ENCODE data around the gene WFDC9. TPM values are rescaled to one million over a fixed set of nuclear protein-coding genes. Genes with fewer than 3 reads are reported as not detected.
A peak's percentile ranks its signal among the peaks of the same experiment; 100 is the strongest.
"Not testable (repeated sequence)": the region's sequence is repeated elsewhere in the genome, so short reads cannot be mapped to it uniquely, and the experiment has no call there.

The WFDC9 gene
- not detected in 2 replicates for total RNA-seq

GRCh38 chr20:45631184-45631583, at the start of gene WFDC9:
Gene WFDC9, minus strand, starts transcription at chr20:45631284. Its CDS starts 21,103 bp downstream, at chr20:45610181.
- no peak for DNase-seq (ENCODE audit: low read depth)

GRCh38 chr20:45679650-45680049, 48.6 kb upstream of the WFDC9 start:
- no peak for DNase-seq (ENCODE audit: low read depth)

DNA sequence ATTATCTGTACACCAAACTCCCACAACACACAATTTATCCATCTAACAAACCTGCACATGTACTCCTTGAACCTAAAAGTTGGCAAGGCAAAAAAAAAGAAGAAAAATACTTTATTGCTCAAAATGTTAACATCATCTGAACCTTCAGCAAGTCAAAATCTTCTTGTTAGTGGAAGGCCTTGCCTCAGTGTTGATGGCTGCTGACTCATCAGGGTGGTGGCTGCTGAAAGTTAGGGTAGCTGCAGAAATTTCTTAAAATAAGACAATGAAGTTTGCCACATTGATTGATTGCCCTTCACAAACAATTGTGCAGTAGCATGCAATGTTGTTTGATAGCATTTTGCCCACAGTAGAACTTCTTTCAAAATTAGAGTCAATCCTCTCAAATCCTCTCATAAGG, 41.7 kb upstream of the WFDC9 start:
- no peak for DNase-seq (ENCODE audit: low read depth)

DNA sequence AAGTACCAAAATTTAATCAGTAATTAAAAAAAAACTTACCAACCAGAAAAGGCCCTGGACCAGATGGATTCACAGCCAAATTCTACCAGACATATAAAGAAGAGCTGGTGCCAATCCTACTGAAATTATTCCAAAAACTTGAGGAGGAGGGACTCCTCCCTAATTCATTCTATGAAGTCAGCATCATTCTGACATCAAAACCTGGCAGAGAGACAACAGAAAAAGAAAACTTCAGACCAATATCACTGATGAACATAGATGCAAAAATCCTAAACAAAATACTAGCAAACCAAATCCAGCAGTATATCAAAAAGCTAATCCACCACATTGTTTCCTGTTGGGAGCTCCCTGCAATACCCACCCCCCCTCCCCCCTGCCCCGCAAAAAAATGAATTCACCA, 39.1 kb upstream of the WFDC9 start, which contains the start of gene WFDC11:
Gene WFDC11, minus strand, starts transcription at position 101 of the 400 bp plus-strand sequence. CDS start 19,639 bp downstream, outside the sequence.
- no peak for DNase-seq (ENCODE audit: low read depth)

- not testable (repeated sequence) for DNase-seq (ENCODE audit: low read depth)
Observed at GRCh38 chr20:45657038-45657437, 26.0 kb upstream of the WFDC9 start.

- DNase-seq (ENCODE audit: low read depth): not testable (repeated sequence)
Observed at GRCh38 chr20:45651726-45652125, 20.6 kb upstream of the WFDC9 start.

GRCh38 chr20:45649312-45649863, 18.3 kb upstream of the WFDC9 start:
- DNase-seq (ENCODE audit: low read depth): no peak

GRCh38 chr20:45647441-45648050, 16.5 kb upstream of the WFDC9 start:
- no peak for DNase-seq (ENCODE audit: low read depth)

GRCh38 chr20:45646875-45647274, 15.8 kb upstream of the WFDC9 start:
- no peak for DNase-seq (ENCODE audit: low read depth)

- DNase-seq (ENCODE audit: low read depth): not testable (repeated sequence)
Observed at GRCh38 chr20:45645869-45646268, 14.8 kb upstream of the WFDC9 start.

- not testable (repeated sequence) for DNase-seq (ENCODE audit: low read depth)
Observed at GRCh38 chr20:45641076-45641475, 10.0 kb upstream of the WFDC9 start.

GRCh38 chr20:45639687-45640086, 8.6 kb upstream of the WFDC9 start:
- DNase-seq (ENCODE audit: low read depth): no peak

DNA sequence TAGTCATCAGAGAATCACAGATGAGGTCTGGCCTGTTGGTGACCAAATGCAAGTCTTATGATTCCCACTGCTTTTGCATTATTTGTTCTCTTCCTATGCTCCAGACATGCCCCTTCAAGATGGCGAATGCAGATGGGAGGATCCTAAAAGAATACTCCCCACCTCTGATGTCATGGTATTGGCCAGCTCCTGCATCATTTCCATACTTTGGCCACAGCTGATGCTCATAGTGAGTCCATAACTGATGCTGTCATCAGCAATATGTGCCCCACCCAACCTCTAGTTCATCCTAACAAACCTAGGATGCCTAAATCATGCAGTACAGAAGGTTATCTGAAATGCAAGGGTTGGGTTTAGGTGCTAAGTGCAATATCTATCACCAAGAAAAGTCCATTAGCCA, 5.4 kb upstream of the WFDC9 start:
- DNase-seq (ENCODE audit: low read depth): no peak

- no peak for DNase-seq (ENCODE audit: low read depth)
Observed at GRCh38 chr20:45630371-45630770, 713 bp downstream of the WFDC9 start.

DNA sequence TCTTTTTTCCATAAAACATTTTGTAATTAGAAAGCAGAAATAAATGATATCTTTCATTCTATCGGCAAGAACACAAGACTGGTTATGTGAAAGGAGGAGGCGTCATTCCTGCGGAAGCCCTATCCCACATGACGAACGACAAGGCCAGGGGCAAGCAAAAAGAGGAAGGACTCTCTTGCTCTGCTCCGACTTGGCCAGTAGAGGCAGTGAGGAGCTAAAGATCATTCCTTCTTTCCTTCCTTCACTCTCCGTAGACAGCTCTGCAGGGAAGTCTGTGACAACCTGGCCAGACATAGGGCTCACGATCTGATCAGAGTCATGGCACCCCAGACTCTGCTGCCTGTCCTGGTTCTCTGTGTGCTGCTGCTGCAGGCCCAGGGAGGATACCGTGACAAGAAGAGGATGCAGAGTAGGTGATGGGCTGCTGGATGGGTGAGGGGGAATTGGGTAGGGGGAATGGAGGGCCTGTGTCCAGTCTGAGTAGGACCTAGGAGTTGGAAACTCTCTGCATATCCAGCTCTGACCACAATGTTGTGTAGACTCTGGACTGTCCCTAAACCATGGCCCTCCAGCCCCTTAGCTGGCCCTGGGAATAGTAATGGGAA, 1.5 kb downstream of the WFDC9 start, which contains the start of gene WFDC10A:
Gene WFDC10A, plus strand, starts transcription at position 244 of the 605 bp plus-strand sequence. Its CDS starts 75 bp downstream, at position 319.
- DNase-seq (ENCODE audit: low read depth): peak; percentile 42

DNA sequence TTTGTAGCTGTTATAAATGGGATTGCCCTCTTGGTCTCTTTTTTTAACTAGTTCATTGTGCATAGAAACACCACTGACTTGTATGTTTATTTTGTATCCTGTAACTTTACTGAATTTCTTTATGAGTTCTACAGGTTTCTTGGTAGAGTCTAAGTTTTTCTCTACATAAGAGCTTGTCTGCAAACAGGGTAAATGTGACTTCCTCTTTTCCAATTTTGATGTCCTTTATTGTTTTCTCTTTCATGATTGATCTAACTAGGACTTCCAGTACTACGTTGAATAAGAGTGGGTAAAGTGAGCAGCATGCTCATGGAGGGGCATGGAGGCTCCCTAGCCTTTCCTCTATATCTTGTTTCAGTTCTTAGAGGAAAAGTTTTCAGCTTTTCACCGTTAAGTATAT, 4.5 kb downstream of the WFDC9 start:
- no peak for DNase-seq (ENCODE audit: low read depth)

GRCh38 chr20:45621593-45621992, 9.5 kb downstream of the WFDC9 start:
- no peak for DNase-seq (ENCODE audit: low read depth)

DNA sequence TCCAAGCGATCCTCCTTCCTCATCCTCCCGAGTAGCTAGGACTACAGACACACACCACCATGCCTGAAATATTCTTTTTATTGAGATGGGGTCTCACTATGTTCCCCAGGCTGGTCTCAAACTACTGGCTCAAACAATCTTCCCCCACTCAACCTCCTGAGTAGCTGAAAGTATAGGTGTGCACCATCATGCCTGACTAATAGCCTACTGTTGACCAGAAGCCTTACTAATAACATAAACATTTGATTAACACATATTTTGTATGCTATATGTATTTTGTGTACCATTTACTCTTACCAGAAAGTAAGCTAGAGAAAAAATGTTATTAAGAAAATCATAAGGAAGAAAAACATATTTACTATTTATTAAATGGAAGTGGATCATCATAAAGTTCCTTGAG, 13.5 kb downstream of the WFDC9 start:
- DNase-seq (ENCODE audit: low read depth): no peak

DNA sequence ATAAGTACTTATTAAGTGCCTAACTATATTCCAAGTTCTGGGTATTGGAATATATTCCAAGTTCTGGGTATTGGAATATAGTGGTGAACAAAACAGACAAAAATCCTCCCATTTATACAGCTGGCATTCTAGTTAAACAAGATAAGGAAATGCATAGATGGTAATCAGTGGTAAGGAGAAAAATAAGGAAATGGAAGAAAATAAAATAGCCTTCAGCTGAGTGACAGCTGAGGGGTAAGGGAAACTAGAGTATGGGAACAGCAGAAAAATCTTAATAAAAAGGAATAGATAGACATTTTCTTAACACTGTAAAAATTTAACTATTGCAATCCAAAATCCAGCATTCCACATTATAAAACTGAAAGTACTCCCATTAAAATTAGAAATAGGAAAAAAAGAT, 18.8 kb downstream of the WFDC9 start:
- DNase-seq (ENCODE audit: low read depth): no peak

DNA sequence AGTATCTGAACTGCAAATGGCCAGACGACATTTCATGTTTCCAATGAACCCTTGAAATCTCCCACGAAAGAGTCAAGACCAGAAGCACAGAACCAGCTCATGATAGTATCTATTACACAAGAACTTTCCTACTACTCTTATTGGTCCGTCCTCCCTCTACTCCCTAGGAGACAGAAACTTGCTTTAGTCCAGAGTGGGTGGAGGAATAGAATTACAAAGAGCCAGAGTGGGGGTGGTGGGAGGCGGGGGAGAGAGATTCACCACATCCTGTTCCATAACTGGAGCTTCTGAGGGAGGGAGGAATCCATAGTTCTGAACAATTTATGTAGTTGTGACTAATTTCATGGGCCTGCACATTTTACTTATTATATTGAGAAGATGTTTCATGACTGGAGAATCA, 20.0 kb downstream of the WFDC9 start:
- DNase-seq (ENCODE audit: low read depth): peak; percentile 51

GRCh38 chr20:45607810-45608209, 23.3 kb downstream of the WFDC9 start:
- no peak for DNase-seq (ENCODE audit: low read depth)

DNA sequence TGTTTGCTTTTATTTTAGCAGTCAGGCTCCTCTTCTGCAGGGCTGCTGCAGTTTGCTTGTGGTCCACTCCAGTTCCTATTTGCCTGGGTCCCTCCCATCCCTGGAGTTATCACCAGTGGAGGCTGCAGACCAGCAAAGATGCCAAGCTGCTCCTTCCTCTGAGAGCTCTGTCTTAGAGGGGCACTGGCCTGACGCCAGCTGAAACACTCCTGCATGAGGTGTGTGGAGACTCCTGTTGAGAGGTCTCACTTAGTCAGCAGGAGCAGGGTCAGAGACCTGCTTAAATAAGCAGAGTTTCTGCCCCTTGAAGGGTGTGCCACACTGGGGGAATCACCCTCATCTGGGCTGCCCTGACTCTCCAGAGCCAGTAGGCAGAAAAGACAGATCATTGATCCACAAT, 35.8 kb downstream of the WFDC9 start:
- DNase-seq (ENCODE audit: low read depth): no peak

- DNase-seq (ENCODE audit: low read depth): no peak
Observed at GRCh38 chr20:45593498-45593897, 37.6 kb downstream of the WFDC9 start.

Data from renal cortical epithelial cell (primary cell).